ENCODE measurements around the gene ATP6V0A4.

- TF ChIP-seq, protein P1, sequence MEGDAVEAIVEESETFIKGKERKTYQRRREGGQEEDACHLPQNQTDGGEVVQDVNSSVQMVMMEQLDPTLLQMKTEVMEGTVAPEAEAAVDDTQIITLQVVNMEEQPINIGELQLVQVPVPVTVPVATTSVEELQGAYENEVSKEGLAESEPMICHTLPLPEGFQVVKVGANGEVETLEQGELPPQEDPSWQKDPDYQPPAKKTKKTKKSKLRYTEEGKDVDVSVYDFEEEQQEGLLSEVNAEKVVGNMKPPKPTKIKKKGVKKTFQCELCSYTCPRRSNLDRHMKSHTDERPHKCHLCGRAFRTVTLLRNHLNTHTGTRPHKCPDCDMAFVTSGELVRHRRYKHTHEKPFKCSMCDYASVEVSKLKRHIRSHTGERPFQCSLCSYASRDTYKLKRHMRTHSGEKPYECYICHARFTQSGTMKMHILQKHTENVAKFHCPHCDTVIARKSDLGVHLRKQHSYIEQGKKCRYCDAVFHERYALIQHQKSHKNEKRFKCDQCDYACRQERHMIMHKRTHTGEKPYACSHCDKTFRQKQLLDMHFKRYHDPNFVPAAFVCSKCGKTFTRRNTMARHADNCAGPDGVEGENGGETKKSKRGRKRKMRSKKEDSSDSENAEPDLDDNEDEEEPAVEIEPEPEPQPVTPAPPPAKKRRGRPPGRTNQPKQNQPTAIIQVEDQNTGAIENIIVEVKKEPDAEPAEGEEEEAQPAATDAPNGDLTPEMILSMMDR (IDR thresholded peaks at IDR 0.05), result no peak
- TF ChIP-seq TAF1 (IDR thresholded peaks at IDR 0.05; ENCODE audit: borderline replicate concordance, low read depth, low read length), result no peak
- no peak for TF ChIP-seq NFIC (IDR thresholded peaks at IDR 0.05; ENCODE audit: borderline replicate concordance)
- no peak for TF ChIP-seq RCOR1 (IDR thresholded peaks at IDR 0.05; ENCODE audit: low read length)
These were observed 77.7 kb downstream of the ATP6V0A4 start for GRCh38 chr7:138720286-138720685.
